ENCODE measurements around the gene CDKN1C. TPM values are rescaled to one million over a fixed set of nuclear protein-coding genes. Genes with fewer than 3 reads are reported as not detected.
A peak's percentile ranks its signal among the peaks of the same experiment; 100 is the strongest.

The CDKN1C gene
- total RNA-seq, 2 donors from 2014 or later, result 17.2 to 28.7 TPM

DNA sequence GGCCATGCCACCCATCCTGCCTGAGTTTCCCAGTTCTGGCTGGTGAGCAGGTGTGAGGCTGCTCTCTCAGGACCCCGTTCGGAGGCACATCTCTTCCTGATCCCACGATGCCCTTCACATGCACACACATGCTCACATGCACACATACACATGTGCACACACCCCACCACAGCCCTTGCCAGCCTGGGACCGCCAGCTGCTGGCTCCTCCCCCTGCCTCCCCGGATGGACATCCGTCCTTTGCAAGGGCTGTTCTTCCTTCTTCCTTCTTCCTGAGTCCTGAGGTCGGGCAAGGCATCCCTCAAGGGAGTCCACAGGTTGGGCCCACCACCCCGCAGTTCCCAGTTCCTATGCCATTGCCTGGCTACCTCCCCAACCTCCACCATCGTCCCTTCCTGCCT is 10.5 kb upstream of the CDKN1C start:
- H3K9me3 ChIP-seq, result no peaks in the 10 kb centered on the region
- TF ChIP-seq, protein P1, sequence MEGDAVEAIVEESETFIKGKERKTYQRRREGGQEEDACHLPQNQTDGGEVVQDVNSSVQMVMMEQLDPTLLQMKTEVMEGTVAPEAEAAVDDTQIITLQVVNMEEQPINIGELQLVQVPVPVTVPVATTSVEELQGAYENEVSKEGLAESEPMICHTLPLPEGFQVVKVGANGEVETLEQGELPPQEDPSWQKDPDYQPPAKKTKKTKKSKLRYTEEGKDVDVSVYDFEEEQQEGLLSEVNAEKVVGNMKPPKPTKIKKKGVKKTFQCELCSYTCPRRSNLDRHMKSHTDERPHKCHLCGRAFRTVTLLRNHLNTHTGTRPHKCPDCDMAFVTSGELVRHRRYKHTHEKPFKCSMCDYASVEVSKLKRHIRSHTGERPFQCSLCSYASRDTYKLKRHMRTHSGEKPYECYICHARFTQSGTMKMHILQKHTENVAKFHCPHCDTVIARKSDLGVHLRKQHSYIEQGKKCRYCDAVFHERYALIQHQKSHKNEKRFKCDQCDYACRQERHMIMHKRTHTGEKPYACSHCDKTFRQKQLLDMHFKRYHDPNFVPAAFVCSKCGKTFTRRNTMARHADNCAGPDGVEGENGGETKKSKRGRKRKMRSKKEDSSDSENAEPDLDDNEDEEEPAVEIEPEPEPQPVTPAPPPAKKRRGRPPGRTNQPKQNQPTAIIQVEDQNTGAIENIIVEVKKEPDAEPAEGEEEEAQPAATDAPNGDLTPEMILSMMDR (IDR thresholded peaks at IDR 0.05), result no peak

DNA sequence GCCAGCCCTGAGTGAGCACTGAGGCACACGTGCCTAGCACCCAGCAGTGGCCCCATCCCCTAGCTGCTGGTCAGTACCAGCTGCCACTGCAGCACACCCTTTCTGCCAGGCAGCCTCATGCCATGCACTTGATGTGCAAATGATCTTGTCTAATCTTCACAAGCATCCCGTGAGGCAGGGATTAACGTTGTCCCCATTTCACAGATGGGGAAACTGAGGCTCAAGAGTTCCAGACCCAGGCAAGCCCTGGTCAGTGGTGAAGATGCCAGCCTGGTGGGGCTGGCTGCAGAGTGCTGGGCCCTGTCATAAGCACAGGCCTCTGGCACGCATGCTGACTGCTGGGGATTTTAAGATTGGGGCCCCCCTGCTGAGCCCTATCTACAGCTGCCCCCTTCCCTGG is 8.4 kb upstream of the CDKN1C start:
- Histone ChIP-seq H3K27me3 (no peaks in the 10 kb centered on the region), H3K4me1 (peaks cover 0 to 37% of the 10 kb centered on the region in 2 donors), H3K36me3 (no peaks in the 10 kb centered on the region), H3K9me3 (no peaks in the 10 kb centered on the region), H3K4me3 (no peak overlapping the region), H3K27ac (no peak overlapping the region)
- TF ChIP-seq, protein P1 (IDR thresholded peaks at IDR 0.05), result no peak
- DNase-seq (ENCODE audit: low spot score), result no peak

More for the DNA sequence above, 10.5 kb upstream of the CDKN1C start:
- no peak overlapping the region for H3K27ac ChIP-seq
- peaks cover 0 to 33% of the 10 kb centered on the region in 2 donors for H3K4me1 ChIP-seq
- DNase-seq (ENCODE audit: low spot score), result no peak
- H3K4me3 ChIP-seq, result no peak overlapping the region
- no peaks in the 10 kb centered on the region for H3K27me3 ChIP-seq
- no peaks in the 10 kb centered on the region for H3K36me3 ChIP-seq

DNA sequence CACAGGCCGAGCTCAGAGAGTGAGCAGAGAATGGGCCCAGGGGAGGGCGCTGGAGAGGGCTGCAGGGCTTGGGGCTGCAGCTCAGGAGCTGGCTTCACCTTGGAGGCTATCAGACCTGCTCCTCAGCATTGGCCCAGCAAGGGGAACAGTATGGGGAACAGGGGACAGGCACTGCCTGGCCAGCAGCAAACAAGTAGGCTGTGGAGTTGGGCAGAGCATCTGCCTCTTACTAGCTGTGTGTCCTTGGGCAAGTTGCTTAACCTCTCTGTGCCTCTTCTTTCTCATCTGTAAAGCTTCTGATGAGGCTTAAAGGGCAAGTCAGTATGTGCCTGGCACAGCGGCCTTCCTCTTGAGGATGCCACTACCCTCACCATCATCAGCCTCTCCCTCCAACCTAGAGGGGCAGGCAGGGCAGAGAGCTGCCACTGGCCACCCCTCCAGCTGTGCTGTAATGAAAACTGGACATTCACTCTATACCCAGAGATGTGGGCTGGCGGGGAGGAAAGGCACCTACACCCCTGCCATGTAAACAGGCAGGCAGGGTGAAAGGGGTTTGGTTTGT is 7.5 kb upstream of the CDKN1C start:
- DNase-seq (ENCODE audit: low spot score), result no peak
- Histone ChIP-seq H3K27me3 (no peaks in the 10 kb centered on the region), H3K36me3 (no peaks in the 10 kb centered on the region), H3K27ac (peak overlapping the region; percentile 46 to 76), H3K4me3 (peak overlapping the region in 1 of 2 donors; percentile 53), H3K9me3 (no peaks in the 10 kb centered on the region), H3K4me1 (peaks cover 0 to 35% of the 10 kb centered on the region in 2 donors)
- TF ChIP-seq, protein P1 (IDR thresholded peaks at IDR 0.05), result no peak

DNA sequence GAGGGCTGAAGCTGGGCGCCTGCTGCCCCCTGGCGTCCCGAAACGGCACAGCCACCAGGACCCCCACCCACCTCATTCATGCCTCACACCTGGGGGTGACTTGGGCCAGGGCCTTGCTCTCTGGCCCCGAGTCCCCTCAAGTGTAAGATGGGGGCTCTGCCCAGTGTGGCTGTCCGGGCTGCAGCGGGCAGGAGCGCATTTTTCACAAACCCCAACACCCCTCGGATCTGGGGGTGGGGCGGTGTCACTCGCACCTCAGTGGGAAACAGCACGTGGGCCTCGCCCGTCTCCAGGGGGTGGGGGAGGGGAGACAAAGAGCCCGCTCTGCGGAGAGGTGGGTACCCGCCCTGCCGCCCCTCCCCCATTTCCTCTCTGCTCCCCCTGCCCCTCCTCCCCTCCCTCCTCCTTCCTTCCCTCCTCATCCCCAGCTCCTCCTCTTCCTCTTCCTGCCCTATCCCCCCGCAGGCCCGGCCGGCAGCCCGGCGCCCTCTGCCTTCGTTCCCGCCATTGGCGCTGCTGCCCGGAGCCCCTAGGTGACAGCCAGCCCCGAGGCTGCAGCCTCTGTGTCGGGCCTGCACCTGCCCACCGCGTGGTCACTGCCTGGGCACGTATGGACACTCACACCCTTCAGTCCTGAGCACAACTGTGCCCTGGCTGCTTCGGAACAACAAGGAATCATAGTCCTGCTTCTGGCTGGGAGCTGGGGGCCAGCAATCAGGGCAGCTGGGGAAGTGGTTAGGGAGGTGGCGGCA is 6.8 kb upstream of the CDKN1C start:
- Histone ChIP-seq H3K36me3 (no peaks in the 10 kb centered on the region), H3K4me1 (peaks cover 0 to 40% of the 10 kb centered on the region in 2 donors), H3K9me3 (no peaks in the 10 kb centered on the region), H3K27me3 (no peaks in the 10 kb centered on the region), H3K4me3 (peak overlapping the region; percentile 39 to 53), H3K27ac (peak overlapping the region; percentile 46 to 76)
- TF ChIP-seq, protein P1 (IDR thresholded peaks at IDR 0.05), result peak; percentile 95 to 96
- no peak for DNase-seq (ENCODE audit: low spot score)

DNA sequence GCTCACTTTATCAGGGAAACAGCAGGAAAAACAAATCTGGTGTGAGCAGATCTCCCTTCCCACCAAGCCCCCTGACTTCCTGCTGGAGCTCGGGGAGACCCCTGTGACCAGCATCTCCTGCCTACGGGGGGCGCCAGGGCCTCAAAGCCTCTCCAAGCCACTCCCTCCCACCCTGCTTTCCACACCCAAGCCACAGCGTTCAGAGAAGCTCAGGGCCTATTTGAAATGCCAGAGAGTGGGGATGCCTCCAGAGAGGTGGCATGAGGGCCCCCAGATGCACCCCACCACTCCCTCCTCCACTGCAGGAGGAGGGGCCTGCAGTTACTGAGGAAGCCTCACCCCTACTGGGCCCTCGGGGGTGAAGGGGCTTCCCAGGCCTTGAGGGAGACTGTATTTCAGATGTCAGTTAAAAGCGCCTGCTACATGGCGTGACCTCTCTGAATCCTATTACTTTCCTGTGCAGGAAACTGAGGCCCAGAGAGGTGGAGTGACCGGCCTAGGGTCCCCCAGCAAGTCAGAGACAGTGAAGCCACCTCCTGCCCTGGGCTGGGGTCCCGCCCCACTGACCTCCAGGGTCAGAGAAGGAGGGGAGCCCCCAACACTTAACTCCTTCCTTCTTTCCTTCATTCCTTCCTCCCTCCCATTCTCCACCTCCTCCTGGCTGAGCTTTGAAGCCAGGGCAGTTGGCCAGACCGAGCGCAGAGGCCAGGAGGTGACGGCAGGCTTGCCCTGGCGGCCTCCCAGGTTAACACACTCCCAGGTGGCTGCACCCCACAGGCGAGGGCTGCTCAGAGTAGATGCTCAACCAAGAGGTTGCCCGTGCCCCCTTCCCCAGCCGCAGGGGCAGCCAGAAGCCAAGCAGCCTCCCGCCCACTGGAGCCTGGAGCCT is 6.0 kb upstream of the CDKN1C start:
- H3K9me3 ChIP-seq, result no peaks in the 10 kb centered on the region
- H3K4me1 ChIP-seq, result peaks cover 0 to 42% of the 10 kb centered on the region in 2 donors
- DNase-seq (ENCODE audit: low spot score), result no peak
- peak overlapping the region; percentile 39 to 53 for H3K4me3 ChIP-seq
- peak overlapping the region; percentile 65 to 76 for H3K27ac ChIP-seq
- H3K36me3 ChIP-seq, result no peaks in the 10 kb centered on the region
- H3K27me3 ChIP-seq, result no peaks in the 10 kb centered on the region
- TF ChIP-seq, protein P1 (IDR thresholded peaks at IDR 0.05), result no peak
